ENCODE results near the gene TXNDC11.
"Not testable (repeated sequence)": the region's sequence is repeated elsewhere in the genome, so short reads cannot be mapped to it uniquely, and the experiment has no call there.

The TXNDC11 gene

GRCh38 chr16:11742536-11743307, at the start of gene TXNDC11:
Gene TXNDC11 (minus strand): TSS chr16:11742857. CDS start chr16:11742730, 127 bp downstream.
- no peak for TF ChIP-seq CTCF (IDR thresholded peaks at IDR 0.05; ENCODE audit: borderline replicate concordance, insufficient read depth, low read depth, low read length)
- H3K4me3 ChIP-seq (ENCODE audit: low read depth, low read length) = peak within 1 kb of the TSS; percentile 85

GRCh38 chr16:11791144-11791828, 48.6 kb upstream of the TXNDC11 start:
- no peak for TF ChIP-seq CTCF (IDR thresholded peaks at IDR 0.05; ENCODE audit: borderline replicate concordance, insufficient read depth, low read depth, low read length)
- no peak overlapping the region for H3K4me3 ChIP-seq (ENCODE audit: low read depth, low read length)

- TF ChIP-seq CTCF (IDR thresholded peaks at IDR 0.05; ENCODE audit: borderline replicate concordance, insufficient read depth, low read depth, low read length) = no peak
- H3K4me3 ChIP-seq (ENCODE audit: low read depth, low read length) = no peak overlapping the region
These were observed 46.3 kb upstream of the TXNDC11 start for GRCh38 chr16:11788914-11789313.

GRCh38 chr16:11784980-11785599, 42.4 kb upstream of the TXNDC11 start:
- not testable (repeated sequence) for H3K4me3 ChIP-seq (ENCODE audit: low read depth, low read length)

- H3K4me3 ChIP-seq (ENCODE audit: low read depth, low read length) = not testable (repeated sequence)
These were observed 41.7 kb upstream of the TXNDC11 start for GRCh38 chr16:11784381-11784780.

- H3K4me3 ChIP-seq (ENCODE audit: low read depth, low read length) = no peak overlapping the region
- no peak for TF ChIP-seq CTCF (IDR thresholded peaks at IDR 0.05; ENCODE audit: borderline replicate concordance, insufficient read depth, low read depth, low read length)
These were observed 41.3 kb upstream of the TXNDC11 start for GRCh38 chr16:11784038-11784369.

GRCh38 chr16:11783319-11784037, 40.8 kb upstream of the TXNDC11 start:
- H3K4me3 ChIP-seq (ENCODE audit: low read depth, low read length) = no peak overlapping the region
- no peak for TF ChIP-seq CTCF (IDR thresholded peaks at IDR 0.05; ENCODE audit: borderline replicate concordance, insufficient read depth, low read depth, low read length)

All from GM12875 (cell line).